ENCODE results near the gene KMT2A.
A peak's percentile ranks its signal among the peaks of the same experiment; 100 is the strongest.
"Not testable (repeated sequence)": the region's sequence is repeated elsewhere in the genome, so short reads cannot be mapped to it uniquely, and the experiment has no call there.

KMT2A gene

DNA sequence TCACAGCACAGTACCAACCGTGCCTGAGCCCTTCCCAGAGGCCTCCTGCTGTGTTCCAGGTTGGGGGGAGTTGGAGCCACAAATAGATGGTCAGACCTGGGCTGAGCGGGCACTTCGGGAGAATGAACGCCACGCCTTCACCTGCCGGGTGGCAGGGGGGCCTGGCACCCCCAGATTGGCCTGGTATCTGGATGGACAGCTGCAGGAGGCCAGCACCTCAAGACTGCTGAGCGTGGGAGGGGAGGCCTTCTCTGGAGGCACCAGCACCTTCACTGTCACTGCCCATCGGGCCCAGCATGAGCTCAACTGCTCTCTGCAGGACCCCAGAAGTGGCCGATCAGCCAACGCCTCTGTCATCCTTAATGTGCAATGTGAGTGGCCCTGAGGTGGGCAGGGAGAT lies 95.8 kb downstream of the KMT2A start:
- DNase-seq (ENCODE audit: low read depth in 2 of 2, low spot score in 1 of 2): no peak

DNA sequence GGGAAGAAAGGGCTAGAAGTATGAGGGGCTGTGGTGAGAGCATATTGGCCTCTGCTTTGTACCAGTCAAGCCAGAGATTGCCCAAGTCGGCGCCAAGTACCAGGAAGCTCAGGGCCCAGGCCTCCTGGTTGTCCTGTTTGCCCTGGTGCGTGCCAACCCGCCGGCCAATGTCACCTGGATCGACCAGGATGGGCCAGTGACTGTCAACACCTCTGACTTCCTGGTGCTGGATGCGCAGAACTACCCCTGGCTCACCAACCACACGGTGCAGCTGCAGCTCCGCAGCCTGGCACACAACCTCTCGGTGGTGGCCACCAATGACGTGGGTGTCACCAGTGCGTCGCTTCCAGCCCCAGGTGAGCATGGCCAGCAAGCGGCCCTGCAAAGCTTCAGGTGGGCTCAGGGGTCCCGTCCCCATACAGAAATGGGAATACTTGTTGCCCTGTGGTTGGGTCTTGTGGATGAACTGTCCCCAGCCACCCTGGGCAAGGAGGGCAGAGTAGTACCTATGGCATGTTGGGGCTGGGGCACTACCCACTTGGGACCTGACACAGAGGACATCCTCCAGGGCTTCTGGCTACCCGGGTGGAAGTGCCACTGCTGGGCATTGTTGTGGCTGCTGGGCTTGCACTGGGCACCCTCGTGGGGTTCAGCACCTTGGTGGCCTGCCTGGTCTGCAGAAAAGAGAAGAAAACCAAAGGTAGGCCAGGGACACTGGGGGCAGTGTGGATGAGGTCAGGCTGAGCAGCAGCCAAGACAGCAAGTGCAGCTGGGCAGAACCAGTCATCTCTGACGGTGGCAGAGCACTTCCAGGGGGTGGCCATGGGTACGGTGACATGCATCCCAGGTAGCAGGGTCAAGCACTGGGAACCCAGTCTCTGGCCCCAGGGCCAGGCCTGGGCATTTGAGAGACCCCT lies 96.8 kb downstream of the KMT2A start:
- DNase-seq (ENCODE audit: low read depth in 2 of 2, low spot score in 1 of 2): no peak

DNA sequence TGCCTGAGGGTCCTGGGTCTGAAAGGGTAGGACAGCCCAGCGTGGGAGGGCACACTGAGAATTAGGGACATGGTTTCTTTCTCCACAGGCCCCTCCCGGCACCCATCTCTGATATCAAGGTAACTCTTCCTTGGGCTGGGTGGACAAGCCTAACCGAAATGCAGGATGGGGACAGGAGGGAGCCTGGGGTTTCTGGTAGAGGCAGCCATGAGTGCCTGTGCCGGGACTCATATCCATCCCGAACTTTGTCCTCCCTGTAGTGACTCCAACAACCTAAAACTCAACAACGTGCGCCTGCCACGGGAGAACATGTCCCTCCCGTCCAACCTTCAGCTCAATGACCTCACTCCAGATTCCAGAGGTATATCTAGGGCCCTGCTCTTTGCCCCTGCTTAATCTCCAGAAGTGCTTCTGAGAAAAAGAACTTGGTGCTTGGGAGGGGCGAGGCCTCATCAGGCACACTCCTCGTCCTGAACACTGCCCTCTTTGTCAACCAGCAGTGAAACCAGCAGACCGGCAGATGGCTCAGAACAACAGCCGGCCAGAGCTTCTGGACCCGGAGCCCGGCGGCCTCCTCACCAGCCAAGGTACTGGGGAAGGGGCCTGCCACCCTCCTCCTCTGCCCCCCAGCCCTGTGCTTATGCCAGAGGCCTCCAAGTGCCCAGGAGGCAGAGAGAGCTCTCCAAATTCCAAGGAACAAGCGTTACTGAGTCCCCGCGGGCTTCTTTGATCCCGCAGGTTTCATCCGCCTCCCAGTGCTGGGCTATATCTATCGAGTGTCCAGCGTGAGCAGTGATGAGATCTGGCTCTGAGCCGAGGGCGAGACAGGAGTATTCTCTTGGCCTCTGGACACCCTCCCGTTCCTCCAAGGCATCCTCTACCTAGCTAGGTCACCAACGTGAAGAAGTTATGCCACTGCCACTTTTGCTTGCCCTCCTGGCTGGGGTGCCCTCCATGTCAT lies 97.8 kb downstream of the KMT2A start:
- no peak for DNase-seq (ENCODE audit: low read depth in 2 of 2, low spot score in 1 of 2)

GRCh38 chr11:118535261-118535660 lies 99.0 kb downstream of the KMT2A start:
- no peak for DNase-seq (ENCODE audit: low read depth in 2 of 2, low spot score in 1 of 2)

- no peak for DNase-seq (ENCODE audit: low read depth in 2 of 2, low spot score in 1 of 2)
Observed at GRCh38 chr11:118536726-118537125, 100.4 kb downstream of the KMT2A start.

DNA sequence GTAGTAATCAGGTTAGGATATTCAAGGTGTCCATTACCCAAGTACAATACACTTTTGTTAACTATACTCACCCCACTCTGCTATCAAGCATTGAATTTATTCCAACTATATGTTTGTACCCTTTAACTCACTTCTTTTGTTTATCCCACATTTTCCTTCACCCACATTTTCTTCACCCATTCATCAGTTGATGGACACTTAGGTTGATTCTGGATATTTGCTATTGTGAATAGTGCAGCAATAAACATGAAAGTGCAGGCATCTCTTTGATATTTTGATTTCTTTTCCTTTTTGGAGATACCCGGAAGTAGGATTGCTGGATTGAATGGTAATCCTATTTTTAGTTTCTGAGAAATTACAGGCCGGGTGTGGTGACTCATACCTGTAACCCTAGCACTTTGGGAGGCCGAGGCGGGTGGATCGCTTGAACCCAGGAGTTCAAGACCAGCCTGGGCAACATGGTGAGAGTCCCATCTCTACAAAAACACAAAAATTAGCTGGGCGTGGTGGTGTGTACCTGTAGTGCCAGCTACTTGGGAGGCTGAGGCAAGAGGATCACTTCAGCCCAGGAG lies 101.2 kb downstream of the KMT2A start:
- DNase-seq (ENCODE audit: low read depth in 2 of 2, low spot score in 1 of 2): no peak

DNA sequence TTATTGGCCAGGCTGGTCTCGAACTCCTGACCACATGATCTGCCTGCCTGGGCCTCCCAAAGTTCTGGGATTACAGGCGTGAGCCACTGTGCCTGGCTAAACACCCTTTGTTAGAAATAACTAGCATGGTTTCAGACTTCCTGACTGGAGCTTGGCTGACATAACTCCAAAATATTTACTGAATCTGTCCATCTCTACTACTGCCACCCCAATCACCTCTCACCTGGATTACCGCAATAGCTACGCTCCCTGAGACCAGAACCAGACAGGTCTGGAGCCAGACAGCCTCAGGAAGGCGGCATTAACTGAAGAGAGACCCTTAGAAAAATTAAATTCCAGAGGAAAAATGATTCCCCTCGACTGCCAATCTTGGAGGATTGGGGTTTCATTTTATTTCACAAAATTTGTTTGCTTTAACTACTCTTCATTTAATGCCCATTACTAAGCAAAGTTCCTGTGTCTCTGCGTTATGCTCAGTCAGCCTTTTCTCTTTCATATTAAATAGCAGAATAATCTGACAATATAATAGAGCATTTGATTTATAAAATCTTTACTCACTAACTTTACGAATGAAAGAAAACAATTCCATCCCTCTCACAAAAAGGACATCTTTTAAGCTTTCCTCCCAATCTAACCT lies 107.8 kb downstream of the KMT2A start:
- no peak for DNase-seq (ENCODE audit: low read depth in 2 of 2, low spot score in 1 of 2)

DNA sequence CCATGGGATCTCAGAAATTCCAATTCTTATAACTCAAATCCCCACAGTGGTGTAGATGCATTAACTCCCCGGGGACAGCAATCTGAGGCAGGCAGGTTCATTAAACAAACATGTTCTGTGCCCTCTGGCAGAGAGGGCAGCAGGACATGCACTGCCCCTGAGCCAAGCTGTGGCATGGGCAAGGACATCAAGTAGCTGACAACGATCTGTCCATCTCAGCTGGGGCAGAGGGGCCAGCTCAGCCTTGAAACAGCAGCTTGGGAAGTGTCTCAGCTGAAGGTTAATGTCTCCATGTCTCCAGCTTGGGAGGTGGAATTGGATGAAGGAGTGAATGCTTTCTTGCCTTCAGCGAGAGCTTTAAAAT lies 108.3 kb downstream of the KMT2A start:
- no peak for DNase-seq (ENCODE audit: low read depth in 2 of 2, low spot score in 1 of 2)

DNA sequence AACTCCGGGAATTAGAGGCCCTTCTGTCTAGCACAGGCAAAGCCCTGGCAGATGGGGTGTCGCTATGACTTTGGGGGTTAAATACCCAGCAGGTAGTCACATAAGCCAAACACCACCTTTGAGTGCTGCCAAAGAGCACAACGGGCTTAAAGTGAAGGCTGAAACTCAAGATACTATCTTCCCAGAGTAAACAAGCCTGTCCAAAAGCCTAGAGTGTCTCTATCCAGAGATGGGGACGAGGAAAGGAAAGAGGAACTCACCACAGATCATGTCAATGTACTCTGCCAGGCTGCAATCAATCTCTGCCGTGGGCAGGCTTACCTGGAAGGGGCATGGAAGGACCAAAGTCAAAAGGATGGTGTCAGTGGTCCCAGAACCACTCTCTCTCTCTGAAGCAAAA lies 109.2 kb downstream of the KMT2A start:
- DNase-seq (ENCODE audit: low read depth in 2 of 2, low spot score in 1 of 2): no peak

- DNase-seq (ENCODE audit: low read depth in 2 of 2, low spot score in 1 of 2): no peak
Observed at GRCh38 chr11:118547132-118547531, 110.8 kb downstream of the KMT2A start.

DNA sequence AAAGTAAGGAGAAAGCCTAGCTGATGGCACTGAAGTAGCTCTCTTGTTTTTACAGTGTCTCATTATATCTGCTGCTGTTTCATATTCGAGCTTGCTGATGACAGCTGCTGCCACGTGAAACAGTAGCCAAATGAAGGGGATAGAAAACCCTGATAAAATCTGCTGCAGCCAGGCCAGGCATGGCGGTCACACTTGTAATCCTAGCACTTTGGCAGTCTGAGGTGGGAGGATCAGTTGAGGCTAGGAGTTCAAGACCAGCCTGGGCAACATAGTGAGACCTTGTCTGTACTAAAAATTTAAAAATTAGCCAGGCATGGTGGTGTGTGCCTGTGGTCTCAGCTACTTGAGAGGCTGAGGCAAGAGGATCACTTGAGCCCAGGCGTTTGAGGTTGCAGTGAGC lies 116.0 kb downstream of the KMT2A start:
- DNase-seq (ENCODE audit: low read depth in 2 of 2, low spot score in 1 of 2): no peak

DNA sequence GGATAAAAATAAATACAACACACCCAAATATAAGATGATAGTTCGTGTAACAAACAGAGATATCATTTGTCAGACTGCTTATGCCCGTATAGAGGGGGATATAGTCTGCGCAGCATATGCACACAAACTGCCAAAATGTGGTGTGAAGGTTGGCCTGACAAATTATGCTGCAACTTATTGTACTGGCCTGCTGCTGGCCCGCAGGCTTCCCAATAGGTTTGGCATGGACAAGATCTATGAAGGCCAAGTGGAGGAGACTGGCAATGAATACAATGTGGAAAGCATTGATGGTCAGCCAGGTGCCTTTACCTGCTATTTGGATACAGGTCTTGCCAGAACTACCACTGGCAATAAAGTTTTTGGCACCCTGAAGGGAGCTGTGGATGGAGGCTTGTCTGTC lies 124.5 kb downstream of the KMT2A start:
- DNase-seq (ENCODE audit: low read depth in 2 of 2, low spot score in 1 of 2): no peak

GRCh38 chr11:118565051-118565450 lies 128.8 kb downstream of the KMT2A start:
- no peak for DNase-seq (ENCODE audit: low read depth in 2 of 2, low spot score in 1 of 2)

GRCh38 chr11:118569670-118570069 lies 133.4 kb downstream of the KMT2A start:
- no peak for DNase-seq (ENCODE audit: low read depth in 2 of 2, low spot score in 1 of 2)

GRCh38 chr11:118570787-118571186 lies 134.5 kb downstream of the KMT2A start:
- DNase-seq (ENCODE audit: low read depth in 2 of 2, low spot score in 1 of 2): no peak

GRCh38 chr11:118571701-118572060 lies 135.4 kb downstream of the KMT2A start:
- DNase-seq (ENCODE audit: low read depth in 2 of 2, low spot score in 1 of 2): not testable (repeated sequence)

GRCh38 chr11:118572061-118572980 lies 136.0 kb downstream of the KMT2A start, which contains the start of gene ARCN1:
Gene ARCN1 (plus strand): TSS chr11:118572409. CDS start chr11:118572548, 139 bp downstream.
- DNase-seq (ENCODE audit: low read depth in 2 of 2, low spot score in 1 of 2): peak; percentile 41 to 68

- DNase-seq (ENCODE audit: low read depth in 2 of 2, low spot score in 1 of 2): no peak
Observed at GRCh38 chr11:118572981-118573550, 136.8 kb downstream of the KMT2A start.

DNA sequence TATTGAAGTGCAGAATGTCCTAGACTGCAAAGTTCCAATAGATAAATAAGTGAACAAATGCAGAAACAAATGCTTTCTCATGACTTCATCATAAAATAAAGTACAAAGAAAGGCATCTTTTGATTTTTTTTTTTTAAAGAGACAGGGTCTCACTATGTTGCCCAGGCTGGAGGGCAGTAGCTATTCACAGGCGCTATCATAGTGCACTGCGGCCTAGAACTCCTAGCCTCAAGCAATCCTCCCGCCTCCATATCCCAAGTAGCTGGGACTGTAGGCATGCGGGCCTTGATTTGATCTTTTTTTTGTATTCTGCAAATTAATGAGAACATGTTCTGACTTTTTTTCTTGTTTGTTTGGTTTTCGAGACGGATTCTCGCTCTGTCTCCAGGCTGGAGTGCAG lies 138.3 kb downstream of the KMT2A start:
- DNase-seq (ENCODE audit: low read depth in 2 of 2, low spot score in 1 of 2): no peak
